Heart left ventricle (tissue), 16 donors: ENCODE measurements around the gene KCNJ16. TPM values are rescaled to one million over a fixed set of nuclear protein-coding genes. Genes with fewer than 3 reads are reported as not detected.
A peak's percentile ranks its signal among the peaks of the same experiment; 100 is the strongest.

ENCODE experiments used
- ATAC-seq, 4 donors: fragments of 200-7000 bp; cut with Tn5 transposase; one replicate each; pipeline ENCODE4 v1.9.1; 2020 to 2022; ENCODE audit warnings: moderate library complexity in 4 of 4, mild to moderate bottlenecking in 3 of 4, moderate number of reproducible peaks in 1 of 4
- DNase-seq, 5 donors: peaks; one replicate each; pipeline ENCODE4 v3.0.0-alpha.2; 2020
- H3K27ac ChIP-seq, 12 donors: fragments of 200-600 bp; sonication (generic) in 4 of 12; one replicate each; pipeline versions ENCODE4 v1.5.0 to v1.8.0; 2016 to 2022; ENCODE audit warnings: mild to moderate bottlenecking in 2 of 12
- H3K27me3 ChIP-seq, 9 donors: fragments of 200-600 bp; sonication (generic) in 2 of 9; one replicate each; pipeline versions ENCODE4 v1.5.1 to v1.8.0; 2016 to 2022; ENCODE audit warnings: mild to moderate bottlenecking in 3 of 9
- H3K36me3 ChIP-seq, 9 donors: fragments of 200-600 bp; sonication (generic) in 2 of 9; one replicate each; pipeline versions ENCODE4 v1.5.0 to v1.8.0; 2018 to 2022; ENCODE audit warnings: mild to moderate bottlenecking in 2 of 9
- H3K4me1 ChIP-seq, 12 donors: fragments of 200-600 bp; sonication (generic) in 4 of 12; one replicate each; pipeline versions ENCODE4 v1.5.0 to v1.8.0; 2016 to 2022; ENCODE audit warnings: mild to moderate bottlenecking in 3 of 12
- H3K4me3 ChIP-seq, 12 donors: fragments of 200-600 bp; sonication (generic) in 4 of 12; one replicate each; pipeline versions ENCODE4 v1.5.0 to v1.8.0; 2017 to 2022; ENCODE audit warnings: mild to moderate bottlenecking in 9 of 12, moderate library complexity in 4 of 12
- H3K9me3 ChIP-seq, 12 donors: fragments of 200-600 bp; sonication (generic) in 4 of 12; one replicate each; pipeline versions ENCODE4 v1.5.0 to v1.8.0; 2016 to 2022; ENCODE audit warnings: mild to moderate bottlenecking in 1 of 12
- CTCF ChIP-seq, 12 donors: fragments of 200-600 bp; sonication (generic) in 4 of 12; IDR thresholded peaks; one replicate each; pipeline versions ENCODE4 v1.5.0 to v1.8.0; 2018 to 2022; ENCODE audit warnings: antibody characterized with exemption in 12 of 12, mild to moderate bottlenecking in 5 of 12
- POLR2A ChIP-seq, 2 donors: fragments of 450-650 bp; IDR thresholded peaks; one replicate each; pipeline ENCODE4 v1.6.1; 2017; ENCODE audit warnings: antibody characterized with exemption in 2 of 2, mild to moderate bottlenecking in 2 of 2, moderate library complexity in 2 of 2
- WGBS, 4 donors: extraction: QIAGEN DNeasy Blood & Tissue Kit in 2 of 4; methylation state at CpG; one replicate each; pipeline versions ENCODE4 v1.1.5 to v1.1.7; 2013 to 2018; 5-methylcytosine and 5-hydroxymethylcytosine counted together
- intact Hi-C, 10 donors: fragments of 100-400 bp; cut with DNase I; formaldehyde crosslinking; loops; one replicate each; pipeline versions ENCODE4 v1.11.1 to v1.14.2; 2022
- polyA plus RNA-seq, 2 donors: library from polyadenylated mRNA; stranded (reverse); fragments of 200-250 nt; gene quantifications; one replicate each; pipeline ENCODE4 v1.2.3, GENCODE V29; 2013
- total RNA-seq, 9 donors: library from RNA; depleted of rRNA in 2 of 9; stranded (reverse); fragments of >200 nt in 2 of 9; fragmentation: NEBNext Ultra II Directional in 3 of 9; extraction: Animal tissue kit (Norgen Biotek cat#: 25700) in 3 of 9; gene quantifications; one replicate each; pipeline versions ENCODE4 v1.1.0 to v1.2.4, GENCODE V29; 2016 to 2023
- donor health status: ischemic (EF 13 %, LVEDD 7.1; RV severe dilation, severe dysfunction).
- donor health status: healthy with polysubstance abuse.
- donor health status: DM: no; HTN: yes; CAD: no.
- donor health status: DM: no; HTN: no; CAD: no.
- donor health status: ischemic (EF 25% LVEDD 6.9; RV normal size, moderate dysfunction).
- donor health status: ischemic (EF 25% LVEDD 5.7; RV mildly dilated, moderate dysfunction).
- donor health status: healthy.
- donor health status: DM: yes; HTN: yes; CAD: no.
- donor health status: ischemic (EF 35%, LVEDD 5.7; RV mildly dilated, moderate dysfunction).
- donor health status: nonischemic (EF 11% LVEDD 7.7; RV severe dilation, severe dysfunction).
- donor health status: DM: yes; HTN: yes; CAD: no.
- donor health status: PGD.
- donor health status: ischemic (EF 29% LVEDD 5.4; RV normal size, mild dysfunction).
- donor health status: nonischemic (EF 23%, LVEDD 6.1; RV moderate dilation, normal function).

The KCNJ16 gene
- total and polyA plus RNA-seq, 11 donors = 0.04 to 0.34 TPM; not detected in 9

GRCh38 chr17:70172449-70172848 lies 97.4 kb downstream of the KCNJ16 start:
- DNase-seq (no peak), ATAC-seq (no peak)
- no peaks in the 10 kb centered on the region for H3K27me3 ChIP-seq
- H3K9me3 ChIP-seq = no peaks in the 10 kb centered on the region
- H3K36me3 ChIP-seq = peaks cover 0 to 28% (median 23%) of the 10 kb centered on the region in 9 donors
- peak overlapping the region; percentile 4 to 98 (median 94) for H3K27ac ChIP-seq
- intact Hi-C loops = loop anchor here in 4 of 10 donors (5.0 to 10.0 kb wide), 4 partner anchors 132 to 380 kb away; no protein-coding TSS in a partner anchor
- peaks cover 0 to 35% (median 5%) of the 10 kb centered on the region in 12 donors for H3K4me1 ChIP-seq
- WGBS, 4 donors = 40 to 48% (median 45%) methylated on average over 2 of the region's 2 CpGs
- H3K4me3 ChIP-seq = peak overlapping the region in 11 of 12 donors; percentile 17 to 87 (median 77)
- TF ChIP-seq CTCF (IDR thresholded peaks at IDR 0.05) (no peak), POLR2A (IDR thresholded peaks at IDR 0.05) (no peak)

DNA sequence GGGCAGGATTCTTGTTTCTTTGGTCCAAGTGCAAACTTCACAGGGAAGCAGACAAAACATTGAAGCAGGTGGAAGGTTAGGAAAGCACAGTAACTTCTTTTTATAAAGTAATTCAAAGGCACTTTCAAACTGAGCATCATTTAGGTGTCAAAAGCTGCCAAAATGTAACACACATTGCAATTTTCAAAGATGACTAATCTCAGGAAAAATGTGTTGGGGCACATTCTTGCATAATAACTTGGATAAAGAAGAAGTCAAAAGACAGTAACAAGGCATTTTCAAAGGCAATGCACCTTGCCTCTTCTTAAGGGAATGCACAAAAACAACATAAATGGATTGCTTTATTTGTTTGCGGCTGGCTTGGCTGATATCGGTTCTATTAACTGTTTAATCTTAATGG lies 97.9 kb downstream of the KCNJ16 start:
- TF ChIP-seq POLR2A (IDR thresholded peaks at IDR 0.05) = no peak
- no peak for TF ChIP-seq CTCF (IDR thresholded peaks at IDR 0.05)
- no peak for DNase-seq
- peaks cover 0 to 33% (median 4%) of the 10 kb centered on the region in 12 donors for H3K4me1 ChIP-seq
- peak overlapping the region in 11 of 12 donors; percentile 4 to 98 (median 94) for H3K27ac ChIP-seq
- intact Hi-C loops = loop anchor here in 4 of 10 donors (5.0 to 10.0 kb wide), 4 partner anchors 132 to 379 kb away; no protein-coding TSS in a partner anchor
- H3K9me3 ChIP-seq = no peaks in the 10 kb centered on the region
- 46 to 58% (median 56%) methylated on average over 2 of the region's 2 CpGs for WGBS, 4 donors
- peaks cover 0 to 30% (median 25%) of the 10 kb centered on the region in 9 donors for H3K36me3 ChIP-seq
- ATAC-seq = no peak
- H3K27me3 ChIP-seq = no peaks in the 10 kb centered on the region
- H3K4me3 ChIP-seq = peak overlapping the region in 11 of 12 donors; percentile 17 to 87 (median 77)

DNA sequence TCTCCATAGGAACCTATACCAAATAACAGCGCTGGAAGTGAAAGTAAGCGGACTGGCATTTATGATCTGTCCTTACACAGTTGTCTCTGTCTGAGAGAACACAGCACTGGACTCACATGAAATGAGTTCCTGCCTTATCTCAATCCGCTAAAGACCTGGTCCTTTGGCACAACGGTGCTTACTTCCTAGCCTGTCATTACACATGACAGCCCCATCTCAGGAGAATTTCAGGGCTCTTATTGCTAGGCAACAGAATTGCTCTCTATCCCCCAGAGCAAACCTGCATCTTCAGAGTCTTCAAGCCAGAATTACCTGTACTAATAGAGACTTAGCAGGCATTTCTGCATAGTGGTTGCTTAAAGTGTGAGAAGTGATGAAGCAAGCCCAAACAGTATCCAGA lies 98.7 kb downstream of the KCNJ16 start:
- DNase-seq = peak in 2 of 5 donors; percentile 29 to 30
- Histone ChIP-seq H3K36me3 (peaks cover 0 to 30% (median 25%) of the 10 kb centered on the region in 9 donors), H3K27ac (peak overlapping the region in 11 of 12 donors; percentile 4 to 98 (median 94)), H3K9me3 (no peaks in the 10 kb centered on the region), H3K4me1 (peaks cover 0 to 38% (median 5%) of the 10 kb centered on the region in 12 donors), H3K27me3 (no peaks in the 10 kb centered on the region), H3K4me3 (peak overlapping the region in 9 of 12 donors; percentile 65 to 87 (median 79))
- 38 to 49% (median 45%) methylated on average over 4 of the region's 4 CpGs for WGBS, 4 donors
- no peak for TF ChIP-seq CTCF (IDR thresholded peaks at IDR 0.05)
- no peak for TF ChIP-seq POLR2A (IDR thresholded peaks at IDR 0.05)
- peak in 1 of 4 donors; percentile 18 for ATAC-seq
- intact Hi-C loops = loop anchor here in 4 of 10 donors (5.0 to 10.0 kb wide), 4 partner anchors 131 to 379 kb away; no protein-coding TSS in a partner anchor

DNA sequence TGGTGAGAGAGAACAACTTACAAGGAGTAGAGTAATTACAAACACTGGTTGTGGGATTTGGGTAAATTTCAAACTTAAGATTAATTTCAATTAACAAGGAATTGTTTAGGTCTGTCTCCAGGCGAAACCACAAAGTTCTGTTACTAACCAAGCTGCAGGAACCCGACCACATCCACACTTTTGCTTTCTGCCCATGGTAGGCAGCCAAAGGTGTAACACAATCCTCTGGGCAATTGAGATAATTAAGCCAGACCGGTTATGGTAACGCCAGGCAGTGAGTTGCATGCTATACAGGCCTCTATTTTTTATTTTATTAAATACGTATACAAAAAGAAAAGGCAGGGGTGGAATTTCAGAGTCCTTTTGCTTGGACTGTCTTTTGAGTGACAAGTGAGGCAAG lies 106.4 kb downstream of the KCNJ16 start:
- 50 to 68% (median 54%) methylated on average over 5 of the region's 5 CpGs for WGBS, 4 donors
- Histone ChIP-seq H3K36me3 (peaks cover 0 to 14% (median 4%) of the 10 kb centered on the region in 9 donors), H3K27ac (peak overlapping the region in 2 of 12 donors; percentile 11 to 39), H3K9me3 (no peaks in the 10 kb centered on the region), H3K4me3 (no peak overlapping the region), H3K4me1 (peaks cover 0 to 38% (median 11%) of the 10 kb centered on the region in 12 donors), H3K27me3 (no peaks in the 10 kb centered on the region)
- TF ChIP-seq POLR2A (IDR thresholded peaks at IDR 0.05) (no peak), CTCF (IDR thresholded peaks at IDR 0.05) (no peak)
- intact Hi-C loops = no loop called here
- ATAC-seq = peak in 3 of 4 donors; percentile 52 to 63 (median 52)
- no peak for DNase-seq
